Gastroesophageal sphincter (tissue), 3 donors: ENCODE measurements around the gene ARHGEF4.

Source experiments
- CTCF ChIP-seq, 4 experiments: fragments of 200-600 bp in 2 of 4; fragments of 450-650 bp in 2 of 4; sonication (generic) in 1 of 4; IDR thresholded peaks; one replicate each; pipeline ENCODE4 v1.5.1; 2017 to 2019; ENCODE audit warnings: antibody characterized with exemption in 4 of 4, mild to moderate bottlenecking in 2 of 4, moderate library complexity in 2 of 4
- EP300 ChIP-seq: sonication (generic); formaldehyde crosslinking; IDR thresholded peaks from one replicate; pipeline ENCODE4 v1.6.1; 2017; ENCODE audit warnings: antibody characterized with exemption, mild to moderate bottlenecking
- POLR2A ChIP-seq, 2 donors: fragments of 450-650 bp; IDR thresholded peaks; one replicate each; pipeline ENCODE4 v1.6.1; 2017; ENCODE audit warnings: antibody characterized with exemption in 2 of 2, mild to moderate bottlenecking in 2 of 2, moderate library complexity in 1 of 2
- POLR2AphosphoS5 ChIP-seq: sonication (generic); formaldehyde crosslinking; IDR thresholded peaks from one replicate; pipeline ENCODE4 v1.6.1; 2017; ENCODE audit warnings: antibody characterized with exemption

- TF ChIP-seq CTCF (IDR thresholded peaks at IDR 0.05) (peak in 3 of 4 experiments; percentile 57 to 77 (median 68)), POLR2A (IDR thresholded peaks at IDR 0.05) (no peak), POLR2AphosphoS5 (no peak), EP300 (no peak)
These were observed 37.1 kb downstream of the ARHGEF4 start for GRCh38 chr2:130873700-130874346.
